ENCODE data around the gene LUC7L3.
"Not testable (repeated sequence)": the region's sequence is repeated elsewhere in the genome, so short reads cannot be mapped to it uniquely, and the experiment has no call there.

The LUC7L3 gene, protein sequence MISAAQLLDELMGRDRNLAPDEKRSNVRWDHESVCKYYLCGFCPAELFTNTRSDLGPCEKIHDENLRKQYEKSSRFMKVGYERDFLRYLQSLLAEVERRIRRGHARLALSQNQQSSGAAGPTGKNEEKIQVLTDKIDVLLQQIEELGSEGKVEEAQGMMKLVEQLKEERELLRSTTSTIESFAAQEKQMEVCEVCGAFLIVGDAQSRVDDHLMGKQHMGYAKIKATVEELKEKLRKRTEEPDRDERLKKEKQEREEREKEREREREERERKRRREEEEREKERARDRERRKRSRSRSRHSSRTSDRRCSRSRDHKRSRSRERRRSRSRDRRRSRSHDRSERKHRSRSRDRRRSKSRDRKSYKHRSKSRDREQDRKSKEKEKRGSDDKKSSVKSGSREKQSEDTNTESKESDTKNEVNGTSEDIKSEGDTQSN

DNA sequence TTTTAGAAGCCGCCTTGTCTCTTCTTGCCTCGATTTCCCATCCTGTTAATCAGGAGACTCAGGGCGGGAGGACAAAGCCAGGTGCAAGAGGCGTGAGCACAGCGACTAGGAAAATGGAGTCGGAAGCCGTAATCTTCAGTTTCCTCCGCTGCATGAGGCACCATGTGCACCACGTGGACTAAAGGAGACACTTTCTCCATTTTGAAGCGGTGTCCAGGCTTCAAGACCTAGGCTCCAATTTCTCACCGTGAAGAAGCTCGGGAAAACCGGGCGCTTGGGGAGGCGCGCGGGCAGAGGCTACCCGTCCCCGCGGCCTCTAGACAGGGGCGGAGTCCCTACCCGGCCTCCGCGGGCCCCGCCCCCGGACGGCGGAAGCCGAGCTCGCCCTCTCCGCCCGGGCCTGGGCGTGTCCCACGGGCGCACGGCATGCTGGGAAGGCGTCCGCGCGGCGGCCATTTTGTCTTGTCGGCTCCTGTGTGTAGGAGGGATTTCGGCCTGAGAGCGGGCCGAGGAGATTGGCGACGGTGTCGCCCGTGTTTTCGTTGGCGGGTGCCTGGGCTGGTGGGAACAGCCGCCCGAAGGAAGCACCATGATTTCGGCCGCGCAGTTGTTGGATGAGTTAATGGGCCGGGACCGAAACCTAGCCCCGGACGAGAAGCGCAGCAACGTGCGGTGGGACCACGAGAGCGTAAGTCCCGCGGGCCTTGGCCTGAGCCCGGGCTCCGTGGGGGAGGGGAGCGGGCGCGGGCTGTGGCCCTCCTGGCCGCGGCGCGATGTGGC, at the start of gene LUC7L3:
Gene LUC7L3, plus strand, starts transcription at position 460 of the 780 bp plus-strand sequence. Its CDS starts 130 bp downstream, at position 590.
- TF ChIP-seq GATA1 (IDR thresholded peaks at IDR 0.05; ENCODE audit: low read depth, low read length) (no peak), POLR2A (IDR thresholded peaks at IDR 0.05; ENCODE audit: low read length) (peak; percentile 96)

DNA sequence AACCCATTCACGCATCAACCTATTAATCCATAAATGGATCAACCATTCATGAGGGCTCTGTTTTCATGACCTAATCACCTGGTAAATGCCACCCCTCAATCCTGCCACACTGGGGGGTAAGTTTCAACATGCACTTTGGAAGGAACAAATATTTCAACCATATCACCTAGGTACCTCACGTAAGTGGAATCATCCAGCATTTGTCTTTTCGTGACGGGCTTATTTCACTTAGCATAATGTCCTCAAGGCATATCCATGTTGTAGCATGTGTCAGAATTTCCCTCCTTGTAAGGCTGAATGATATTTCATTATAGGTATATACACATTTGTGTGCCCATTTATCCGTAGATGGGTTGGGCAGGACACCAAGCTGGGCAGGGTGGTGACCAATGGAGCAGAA, 47.3 kb upstream of the LUC7L3 start:
- DNase-seq, result no peak
- TF ChIP-seq GATA1 (IDR thresholded peaks at IDR 0.05; ENCODE audit: low read depth, low read length), result no peak
- TF ChIP-seq POLR2A (IDR thresholded peaks at IDR 0.05; ENCODE audit: low read length), result no peak

More for the DNA sequence above, at the start of gene LUC7L3:
- DNase-seq, result peak; percentile 97 to 98

DNA sequence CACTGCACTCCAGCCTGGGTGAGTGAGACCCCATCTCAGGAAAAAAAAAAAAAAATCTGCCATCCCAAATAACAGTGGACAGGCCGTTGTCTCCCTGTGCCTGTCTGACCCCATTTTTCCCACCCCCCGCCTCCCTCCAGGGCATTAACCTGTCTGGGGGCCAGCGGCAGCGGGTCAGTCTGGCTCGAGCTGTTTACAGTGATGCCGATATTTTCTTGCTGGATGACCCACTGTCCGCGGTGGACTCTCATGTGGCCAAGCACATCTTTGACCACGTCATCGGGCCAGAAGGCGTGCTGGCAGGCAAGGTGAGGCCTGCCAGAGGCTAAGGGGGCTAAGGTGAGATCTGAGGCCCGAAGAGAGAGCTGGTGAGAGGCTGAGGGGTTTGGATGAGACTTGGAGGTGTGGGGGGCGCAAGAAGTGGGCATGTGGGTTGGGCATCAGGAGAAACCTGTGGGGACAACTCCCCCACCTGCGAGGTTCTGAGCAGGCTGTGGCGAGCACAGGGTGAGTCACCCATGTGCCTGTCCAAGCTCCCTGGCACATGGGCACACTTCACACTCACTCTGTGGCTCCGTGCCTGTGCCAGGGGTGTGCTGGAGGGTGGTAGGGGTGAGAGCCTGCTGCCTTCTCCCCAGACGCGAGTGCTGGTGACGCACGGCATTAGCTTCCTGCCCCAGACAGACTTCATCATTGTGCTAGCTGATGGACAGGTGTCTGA, 46.4 kb upstream of the LUC7L3 start:
- TF ChIP-seq POLR2A (IDR thresholded peaks at IDR 0.05; ENCODE audit: low read length) (no peak), GATA1 (IDR thresholded peaks at IDR 0.05; ENCODE audit: low read depth, low read length) (no peak)

DNA sequence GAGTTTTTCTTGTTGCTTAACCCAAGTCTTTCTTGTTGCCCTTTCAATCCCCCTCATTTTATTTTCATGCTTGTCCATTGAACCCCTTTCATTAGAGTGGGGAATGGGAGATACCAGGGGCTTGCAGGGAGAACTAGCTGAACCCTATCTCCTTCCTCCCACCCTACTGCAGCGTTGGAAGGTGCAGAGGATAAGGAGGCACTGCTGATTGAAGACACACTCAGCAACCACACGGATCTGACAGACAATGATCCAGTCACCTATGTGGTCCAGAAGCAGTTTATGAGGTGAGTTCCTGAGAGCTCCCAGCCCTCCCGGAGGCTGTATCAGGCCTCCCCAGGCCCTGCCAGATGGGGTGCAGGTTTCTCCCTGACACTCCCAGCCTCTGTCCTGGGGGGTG, 44.2 kb upstream of the LUC7L3 start:
- no peak for DNase-seq
- TF ChIP-seq POLR2A (IDR thresholded peaks at IDR 0.05; ENCODE audit: low read length) (no peak), GATA1 (IDR thresholded peaks at IDR 0.05; ENCODE audit: low read depth, low read length) (no peak)

More for the DNA sequence above, 46.4 kb upstream of the LUC7L3 start:
- DNase-seq, result no peak

DNA sequence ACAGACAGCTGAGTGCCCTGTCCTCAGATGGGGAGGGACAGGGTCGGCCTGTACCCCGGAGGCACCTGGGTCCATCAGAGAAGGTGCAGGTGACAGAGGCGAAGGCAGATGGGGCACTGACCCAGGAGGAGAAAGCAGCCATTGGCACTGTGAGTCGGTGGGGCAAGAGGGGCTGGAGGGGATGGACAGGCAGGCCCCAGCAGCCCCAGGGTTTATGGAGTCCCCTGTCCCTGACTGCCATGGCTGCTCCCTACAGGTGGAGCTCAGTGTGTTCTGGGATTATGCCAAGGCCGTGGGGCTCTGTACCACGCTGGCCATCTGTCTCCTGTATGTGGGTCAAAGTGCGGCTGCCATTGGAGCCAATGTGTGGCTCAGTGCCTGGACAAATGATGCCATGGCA, 43.8 kb upstream of the LUC7L3 start:
- no peak for DNase-seq
- no peak for TF ChIP-seq GATA1 (IDR thresholded peaks at IDR 0.05; ENCODE audit: low read depth, low read length)
- TF ChIP-seq POLR2A (IDR thresholded peaks at IDR 0.05; ENCODE audit: low read length), result no peak

DNA sequence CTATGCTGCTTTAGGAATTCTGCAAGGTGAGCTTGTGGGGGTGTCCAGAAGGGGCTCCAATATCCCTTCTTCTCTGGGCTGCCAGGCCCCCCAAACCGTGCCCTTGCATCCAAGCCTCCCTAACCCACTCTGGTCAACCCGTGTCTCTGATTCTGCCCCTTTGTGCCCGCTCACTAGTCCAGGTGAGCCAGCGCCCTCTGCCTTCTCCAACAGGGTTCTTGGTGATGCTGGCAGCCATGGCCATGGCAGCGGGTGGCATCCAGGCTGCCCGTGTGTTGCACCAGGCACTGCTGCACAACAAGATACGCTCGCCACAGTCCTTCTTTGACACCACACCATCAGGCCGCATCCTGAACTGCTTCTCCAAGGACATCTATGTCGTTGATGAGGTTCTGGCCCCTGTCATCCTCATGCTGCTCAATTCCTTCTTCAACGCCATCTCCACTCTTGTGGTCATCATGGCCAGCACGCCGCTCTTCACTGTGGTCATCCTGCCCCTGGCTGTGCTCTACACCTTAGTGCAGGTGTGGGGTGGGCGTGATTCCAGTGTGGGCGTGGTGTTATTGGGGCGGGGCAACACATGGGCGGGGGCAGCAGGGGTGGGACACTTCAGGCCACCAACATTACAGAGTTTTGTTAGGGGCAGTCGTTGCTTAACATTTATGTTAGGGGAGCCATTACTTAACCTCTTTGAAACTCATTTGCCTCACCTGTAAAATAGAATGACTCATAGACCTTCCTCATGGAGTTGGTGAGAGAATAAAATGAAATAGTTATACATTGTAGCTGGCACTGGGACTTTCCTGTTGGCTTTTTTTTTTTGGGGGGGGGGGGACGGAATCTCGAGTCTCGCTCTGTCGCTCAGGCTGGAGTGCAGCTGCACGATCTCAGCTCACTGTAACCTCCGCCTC, 43.1 kb upstream of the LUC7L3 start:
- DNase-seq, result no peak
- TF ChIP-seq GATA1 (IDR thresholded peaks at IDR 0.05; ENCODE audit: low read depth, low read length), result no peak
- no peak for TF ChIP-seq POLR2A (IDR thresholded peaks at IDR 0.05; ENCODE audit: low read length)

DNA sequence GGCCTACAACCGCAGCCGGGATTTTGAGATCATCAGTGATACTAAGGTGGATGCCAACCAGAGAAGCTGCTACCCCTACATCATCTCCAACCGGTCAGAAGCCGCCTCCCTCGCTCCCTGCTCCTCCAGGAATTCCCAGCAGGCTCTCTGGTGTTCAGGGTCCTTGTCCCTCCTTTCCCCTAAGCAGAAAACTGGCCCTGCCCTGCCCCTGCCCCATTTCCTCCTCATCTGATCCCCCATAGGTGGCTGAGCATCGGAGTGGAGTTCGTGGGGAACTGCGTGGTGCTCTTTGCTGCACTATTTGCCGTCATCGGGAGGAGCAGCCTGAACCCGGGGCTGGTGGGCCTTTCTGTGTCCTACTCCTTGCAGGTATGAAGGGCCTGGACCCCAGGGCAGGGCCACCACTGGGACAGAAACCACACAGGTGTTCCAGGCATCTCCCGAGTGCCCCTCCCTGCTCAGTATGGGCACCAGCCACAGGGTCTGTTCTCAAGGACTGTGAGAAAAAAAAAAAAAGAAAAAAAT, 41.5 kb upstream of the LUC7L3 start:
- no peak for TF ChIP-seq GATA1 (IDR thresholded peaks at IDR 0.05; ENCODE audit: low read depth, low read length)
- DNase-seq, result no peak

DNA sequence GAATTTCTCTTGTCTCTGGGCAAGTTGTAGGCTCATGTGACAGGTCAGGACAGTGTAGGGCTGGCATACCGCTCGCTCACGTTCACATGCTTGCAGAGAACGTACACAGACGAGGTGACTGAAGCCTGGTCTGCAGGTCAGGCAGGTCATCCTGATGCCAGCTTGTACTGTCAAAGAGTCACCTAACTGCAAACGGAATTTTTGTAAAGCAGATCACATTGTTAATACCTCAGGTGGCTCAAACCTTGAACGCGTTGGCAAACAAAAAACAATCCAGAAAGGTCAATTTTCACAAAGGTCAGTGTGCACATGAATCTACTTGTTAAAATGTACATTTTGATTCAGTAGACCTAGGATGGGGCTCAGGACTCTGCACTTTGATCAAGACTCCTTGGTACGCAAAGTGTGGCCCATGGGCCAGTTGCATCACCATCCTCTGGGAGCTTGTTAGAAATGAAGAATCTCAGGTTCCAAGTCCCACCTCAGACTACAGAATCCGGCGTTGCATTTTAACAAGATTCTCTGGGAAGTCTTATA, 40.3 kb upstream of the LUC7L3 start:
- no peak for TF ChIP-seq GATA1 (IDR thresholded peaks at IDR 0.05; ENCODE audit: low read depth, low read length)
- TF ChIP-seq POLR2A (IDR thresholded peaks at IDR 0.05; ENCODE audit: low read length), result no peak

DNA sequence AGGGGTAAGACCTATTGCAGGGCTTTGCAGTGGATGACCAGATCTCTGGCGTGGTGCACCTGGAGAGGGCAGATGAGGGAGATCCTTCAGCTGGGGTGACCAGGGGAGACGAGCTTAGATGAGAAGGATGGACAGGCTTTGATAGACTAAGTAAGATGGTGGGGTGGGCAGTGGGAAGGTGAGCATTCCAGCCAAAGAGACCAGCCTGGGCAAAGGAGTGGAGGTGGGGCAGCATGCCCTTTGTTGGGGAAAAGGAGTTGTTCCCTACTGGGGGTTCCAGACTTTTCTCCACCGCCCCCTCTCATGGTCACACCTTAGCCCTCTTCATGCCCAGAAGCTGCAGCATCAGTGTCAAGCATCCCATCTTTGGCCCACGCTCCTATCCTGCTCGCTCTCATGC, 39.3 kb upstream of the LUC7L3 start:
- TF ChIP-seq POLR2A (IDR thresholded peaks at IDR 0.05; ENCODE audit: low read length), result no peak
- TF ChIP-seq GATA1 (IDR thresholded peaks at IDR 0.05; ENCODE audit: low read depth, low read length), result no peak
- DNase-seq, result no peak

More for the DNA sequence above, 40.3 kb upstream of the LUC7L3 start:
- no peak for DNase-seq

DNA sequence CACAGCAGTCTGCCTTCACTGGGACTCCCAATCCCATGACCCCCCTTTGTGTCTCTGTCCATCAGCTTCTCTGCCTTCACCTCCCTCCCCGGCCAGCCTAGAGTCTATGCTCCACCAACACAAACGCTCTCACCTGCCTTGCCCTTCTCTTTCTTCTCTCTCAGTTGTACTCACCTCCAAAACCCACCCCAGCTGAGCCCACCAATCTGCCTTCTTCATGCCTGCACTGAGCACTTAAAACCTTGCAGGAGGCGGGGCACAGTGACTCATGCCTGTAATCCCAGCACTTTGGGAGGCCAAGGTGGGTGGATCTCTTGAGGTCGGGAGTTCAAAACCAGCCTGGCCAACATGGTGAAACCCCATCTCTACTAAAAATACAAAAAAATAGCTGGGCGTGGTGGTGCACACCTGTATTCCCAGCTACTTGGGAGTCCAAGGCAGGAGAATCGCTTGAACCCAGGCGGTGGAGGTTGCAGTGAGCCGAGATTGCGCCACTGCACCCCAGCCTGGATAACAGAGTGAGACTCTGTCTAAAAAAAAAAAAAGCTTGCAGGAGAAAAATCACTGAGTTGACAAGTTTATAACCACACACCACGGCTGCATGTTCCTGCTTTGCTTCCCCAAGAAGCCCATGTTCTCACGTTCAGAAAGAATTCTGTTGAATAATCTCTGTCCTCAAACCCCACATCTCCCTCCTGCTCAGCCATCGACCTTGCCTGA, 38.7 kb upstream of the LUC7L3 start:
- not testable (repeated sequence) for DNase-seq

DNA sequence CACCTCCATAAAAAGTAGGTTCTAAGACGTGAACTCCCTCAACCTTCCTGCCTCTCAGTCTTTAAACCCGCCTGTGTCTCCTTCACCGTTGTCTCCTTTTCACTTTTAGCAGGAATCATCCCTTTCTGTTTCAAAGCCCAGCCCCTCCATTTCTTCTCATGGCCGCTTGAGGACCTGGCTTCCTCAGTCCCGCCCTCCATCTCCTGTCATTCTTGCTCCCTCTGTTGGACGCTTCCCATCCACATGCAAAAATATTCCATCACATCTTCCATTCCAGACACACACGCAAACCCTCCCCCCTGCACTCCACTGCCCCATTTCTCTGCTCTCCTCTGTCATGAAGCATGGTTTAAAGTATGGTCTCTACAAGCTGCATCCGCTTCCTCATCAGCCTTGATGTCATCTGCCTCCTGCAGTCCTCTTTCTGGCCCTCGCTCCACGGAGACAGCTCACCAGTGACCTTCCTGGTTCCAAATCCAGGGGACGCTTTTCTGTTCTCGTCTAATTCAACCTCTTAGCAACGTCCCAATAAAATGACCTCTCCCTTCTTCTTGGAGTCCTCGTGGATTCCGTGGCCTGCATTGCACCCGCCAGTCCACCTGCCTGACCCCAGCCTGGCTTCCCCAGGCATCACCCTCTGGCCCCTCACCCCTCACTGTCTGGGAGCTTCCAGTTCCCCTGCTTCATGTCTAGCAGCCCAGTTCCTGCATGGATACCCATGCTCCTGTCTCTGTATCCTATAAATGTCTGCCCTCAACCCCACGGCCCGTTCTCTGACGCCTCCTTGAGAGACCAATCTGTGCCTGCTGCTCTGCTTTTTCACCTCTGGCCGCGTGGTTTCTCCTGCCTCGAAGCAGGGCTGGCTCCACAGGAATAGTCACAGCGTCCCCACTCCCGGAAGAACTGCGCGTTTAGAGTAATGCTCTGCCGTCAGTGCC, 37.9 kb upstream of the LUC7L3 start:
- TF ChIP-seq POLR2A (IDR thresholded peaks at IDR 0.05; ENCODE audit: low read length), result no peak
- TF ChIP-seq GATA1 (IDR thresholded peaks at IDR 0.05; ENCODE audit: low read depth, low read length), result no peak
- DNase-seq, result peak; percentile 40 to 66

Measured in erythroblast (primary cell).